Hepatocyte (in vitro differentiated cells): ENCODE data around the gene ZP1.

Source experiments
- EZH2 ChIP-seq: fragments of 200-600 bp; sonication (generic); IDR thresholded peaks from 2 replicates; pipeline ENCODE4 v1.6.1; 2016; ENCODE audit warnings: antibody characterized with exemption, mild to moderate bottlenecking, borderline replicate concordance
- TF ChIP-seq, protein P1 (sequence below): fragments of 200-600 bp; sonication (generic); IDR thresholded peaks from 2 replicates; pipeline ENCODE4 v1.5.1; 2016; ENCODE audit warnings: antibody characterized with exemption, mild to moderate bottlenecking; ENCODE audit not compliant: poor library complexity

DNA sequence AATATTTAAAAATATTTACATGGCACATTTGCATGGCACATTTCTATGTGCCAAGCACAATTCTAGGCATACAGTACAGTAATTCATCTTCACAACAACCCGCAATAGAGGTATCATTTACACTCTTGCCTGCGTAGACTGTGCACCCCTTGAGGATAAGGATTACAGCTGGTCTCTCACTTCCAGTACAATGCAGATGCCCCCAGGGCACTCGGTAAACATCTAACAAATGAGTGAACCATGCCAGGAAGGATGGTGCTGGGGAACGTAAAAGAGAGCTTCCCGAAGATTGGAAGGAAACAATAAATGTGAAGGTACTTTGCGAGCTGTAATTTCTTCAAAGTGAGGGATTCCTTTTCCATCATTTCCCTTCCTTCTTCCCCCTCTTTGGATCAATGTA lies 37.7 kb downstream of the ZP1 start:
- TF ChIP-seq, protein P1, sequence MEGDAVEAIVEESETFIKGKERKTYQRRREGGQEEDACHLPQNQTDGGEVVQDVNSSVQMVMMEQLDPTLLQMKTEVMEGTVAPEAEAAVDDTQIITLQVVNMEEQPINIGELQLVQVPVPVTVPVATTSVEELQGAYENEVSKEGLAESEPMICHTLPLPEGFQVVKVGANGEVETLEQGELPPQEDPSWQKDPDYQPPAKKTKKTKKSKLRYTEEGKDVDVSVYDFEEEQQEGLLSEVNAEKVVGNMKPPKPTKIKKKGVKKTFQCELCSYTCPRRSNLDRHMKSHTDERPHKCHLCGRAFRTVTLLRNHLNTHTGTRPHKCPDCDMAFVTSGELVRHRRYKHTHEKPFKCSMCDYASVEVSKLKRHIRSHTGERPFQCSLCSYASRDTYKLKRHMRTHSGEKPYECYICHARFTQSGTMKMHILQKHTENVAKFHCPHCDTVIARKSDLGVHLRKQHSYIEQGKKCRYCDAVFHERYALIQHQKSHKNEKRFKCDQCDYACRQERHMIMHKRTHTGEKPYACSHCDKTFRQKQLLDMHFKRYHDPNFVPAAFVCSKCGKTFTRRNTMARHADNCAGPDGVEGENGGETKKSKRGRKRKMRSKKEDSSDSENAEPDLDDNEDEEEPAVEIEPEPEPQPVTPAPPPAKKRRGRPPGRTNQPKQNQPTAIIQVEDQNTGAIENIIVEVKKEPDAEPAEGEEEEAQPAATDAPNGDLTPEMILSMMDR, result no peak
- no peak for TF ChIP-seq EZH2
